Measurements from ENCODE around the gene CYP1B1. TPM values are rescaled to one million over a fixed set of nuclear protein-coding genes. Genes with fewer than 3 reads are reported as not detected.
"Not testable (repeated sequence)": the region's sequence is repeated elsewhere in the genome, so short reads cannot be mapped to it uniquely, and the experiment has no call there.

Gene CYP1B1
- total RNA-seq, 1 experiment from 2014 or later, result 13.1 TPM

DNA sequence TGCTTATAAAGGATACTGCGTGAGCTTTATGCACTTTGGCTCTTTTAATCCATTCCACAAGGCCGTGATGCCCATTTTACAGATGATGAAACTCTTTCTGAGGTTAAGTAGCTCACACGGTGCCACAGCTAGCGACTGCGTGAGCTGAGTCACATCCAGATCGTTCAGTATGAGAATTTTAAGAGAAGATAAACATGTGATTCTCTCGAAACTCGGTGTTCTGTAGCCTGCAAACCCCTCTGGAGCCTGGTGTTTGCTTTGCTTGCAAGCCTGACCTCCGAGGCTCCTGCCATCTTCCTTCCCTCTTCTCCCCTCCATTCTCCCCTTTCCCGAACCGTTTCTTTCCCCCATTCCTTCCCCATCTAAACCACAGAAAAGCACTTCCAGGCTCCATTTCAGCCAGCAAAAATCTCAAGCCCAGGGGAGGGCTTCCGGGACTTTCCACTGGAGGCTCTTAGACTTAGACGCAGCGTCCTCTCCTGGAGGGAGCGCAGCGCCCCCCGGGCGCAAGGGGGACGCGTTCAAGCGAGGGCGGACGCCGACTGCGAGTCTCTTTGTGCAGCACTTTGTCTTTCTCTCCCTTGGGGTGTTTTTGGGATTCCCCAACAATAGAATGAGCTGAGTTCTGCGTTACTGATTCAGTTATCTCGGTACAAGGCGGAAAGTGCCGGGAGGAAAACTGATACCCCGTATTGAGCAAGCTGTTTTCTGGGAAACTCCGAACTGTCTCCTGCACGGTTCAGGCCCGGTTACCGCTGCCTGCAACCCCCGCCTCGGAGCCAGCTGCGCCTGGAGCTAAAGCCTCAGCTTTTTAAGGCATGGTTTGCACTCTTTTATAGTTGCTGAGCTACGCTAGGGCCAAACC lies 38.0 kb downstream of the CYP1B1 start:
- peak; percentile 78 for DNase-seq (ENCODE audit: low read depth)

DNA sequence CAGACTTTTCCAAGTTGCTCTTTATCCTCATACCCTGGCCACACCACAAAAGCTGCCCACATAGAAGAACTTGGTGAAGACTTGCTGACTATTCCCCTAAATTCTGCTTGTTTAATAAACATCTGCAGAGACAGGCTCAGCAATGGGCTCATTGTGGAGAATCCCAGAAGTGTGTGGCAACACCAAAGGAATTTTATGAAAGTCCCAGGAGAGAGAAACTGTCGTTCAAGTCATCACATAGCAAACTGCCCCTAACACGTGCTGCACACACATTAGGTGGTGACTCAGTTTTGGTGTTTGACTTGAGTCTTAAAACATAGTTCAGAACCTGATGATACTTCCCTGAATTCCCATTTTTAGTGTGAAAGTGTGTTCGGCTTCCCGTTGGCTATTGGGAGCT lies 38.6 kb downstream of the CYP1B1 start:
- no peak for DNase-seq (ENCODE audit: low read depth)

GRCh38 chr2:38035968-38036367 lies 40.0 kb downstream of the CYP1B1 start:
- DNase-seq (ENCODE audit: low read depth), result no peak

- DNase-seq (ENCODE audit: low read depth), result no peak
Observed at GRCh38 chr2:38033646-38034045, 42.3 kb downstream of the CYP1B1 start.

- DNase-seq (ENCODE audit: low read depth), result no peak
Observed at GRCh38 chr2:38032946-38033345, 43.0 kb downstream of the CYP1B1 start.

- peak; percentile 37 for DNase-seq (ENCODE audit: low read depth)
Observed at GRCh38 chr2:38030635-38031355, 45.2 kb downstream of the CYP1B1 start.

- no peak for DNase-seq (ENCODE audit: low read depth)
Observed at GRCh38 chr2:38029512-38029911, 46.4 kb downstream of the CYP1B1 start.

GRCh38 chr2:38028829-38029228 lies 47.1 kb downstream of the CYP1B1 start:
- no peak for DNase-seq (ENCODE audit: low read depth)

DNA sequence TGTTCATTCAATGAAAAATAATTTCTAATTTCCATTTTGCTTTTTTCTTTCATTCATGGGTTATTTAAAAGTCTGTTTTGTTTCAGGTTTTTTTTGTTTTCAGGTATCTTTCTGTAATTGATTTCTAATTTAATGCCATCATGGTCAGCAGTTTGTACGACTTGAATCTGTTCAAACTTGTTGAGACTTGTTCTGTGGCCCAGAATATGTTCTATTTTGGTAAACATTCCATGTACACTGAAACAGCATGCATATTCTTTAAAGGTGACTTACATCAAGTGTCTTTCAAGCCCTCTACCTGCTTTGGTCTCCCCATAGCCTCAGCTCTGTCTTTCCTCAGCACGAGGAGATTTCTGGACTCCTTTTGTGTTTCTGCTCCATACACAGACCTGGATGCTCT lies 49.1 kb downstream of the CYP1B1 start:
- no peak for DNase-seq (ENCODE audit: low read depth)

- no peak for DNase-seq (ENCODE audit: low read depth)
Observed at GRCh38 chr2:38021589-38021988, 54.4 kb downstream of the CYP1B1 start.

- DNase-seq (ENCODE audit: low read depth), result not testable (repeated sequence)
Observed at GRCh38 chr2:38020359-38021069, 55.4 kb downstream of the CYP1B1 start.

DNA sequence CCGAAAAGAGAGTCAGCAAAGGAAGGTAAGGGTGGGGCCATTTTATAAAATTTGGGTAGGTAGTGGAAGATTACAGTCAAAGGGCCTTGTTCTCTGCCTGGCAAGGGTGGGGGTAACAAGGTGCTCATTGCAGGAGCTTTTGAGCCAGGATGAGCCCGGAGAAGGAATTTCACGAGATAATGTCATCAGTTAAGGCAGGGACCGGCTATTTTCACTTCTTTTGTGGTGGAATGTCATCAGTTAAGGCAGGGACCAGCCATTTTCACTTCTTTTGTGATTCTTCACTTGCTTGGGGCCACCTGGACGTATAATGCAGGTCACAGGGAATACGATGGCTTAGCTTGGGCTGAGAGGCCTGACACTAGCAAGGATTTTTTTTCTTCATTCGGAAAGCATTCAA lies 58.1 kb downstream of the CYP1B1 start:
- no peak for DNase-seq (ENCODE audit: low read depth)

Other genes starting within 250 kb of the CYP1B1 start
- 3.1 and 5.1 TPM in 2 replicates for gene RMDN2, start 150.9 kb downstream of the CYP1B1 start, total RNA-seq (2014; rRNA removed; shearing (Covaris generic))

All from M059J (cell line).